Measurements from ENCODE around the gene MS4A2.

Gene MS4A2

DNA sequence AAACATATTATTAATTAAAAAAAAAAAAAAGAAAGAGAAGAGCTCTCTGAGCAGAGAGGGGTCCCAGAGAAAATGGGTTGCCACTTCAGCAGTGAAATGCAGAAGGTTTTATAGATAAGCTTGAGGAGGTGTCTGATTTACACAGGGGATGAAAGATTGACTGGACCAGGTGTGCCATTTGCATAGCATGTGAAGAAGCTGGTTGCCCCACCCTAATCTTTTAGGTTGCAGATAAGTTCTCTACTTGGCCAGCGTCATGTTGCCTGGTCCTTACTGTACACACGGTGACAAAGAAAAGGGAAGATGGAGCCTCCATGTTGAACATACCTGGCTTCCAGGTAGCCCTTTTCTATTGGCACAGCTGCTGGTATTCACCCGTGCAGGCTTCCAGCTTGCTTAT is 41.4 kb downstream of the MS4A2 start:
- in situ Hi-C loops (cut with HindIII; ENCODE audit: low pct_ligation_motif_present, low sequenced_read_pairs), result no loop called here
- TF ChIP-seq, protein P1, sequence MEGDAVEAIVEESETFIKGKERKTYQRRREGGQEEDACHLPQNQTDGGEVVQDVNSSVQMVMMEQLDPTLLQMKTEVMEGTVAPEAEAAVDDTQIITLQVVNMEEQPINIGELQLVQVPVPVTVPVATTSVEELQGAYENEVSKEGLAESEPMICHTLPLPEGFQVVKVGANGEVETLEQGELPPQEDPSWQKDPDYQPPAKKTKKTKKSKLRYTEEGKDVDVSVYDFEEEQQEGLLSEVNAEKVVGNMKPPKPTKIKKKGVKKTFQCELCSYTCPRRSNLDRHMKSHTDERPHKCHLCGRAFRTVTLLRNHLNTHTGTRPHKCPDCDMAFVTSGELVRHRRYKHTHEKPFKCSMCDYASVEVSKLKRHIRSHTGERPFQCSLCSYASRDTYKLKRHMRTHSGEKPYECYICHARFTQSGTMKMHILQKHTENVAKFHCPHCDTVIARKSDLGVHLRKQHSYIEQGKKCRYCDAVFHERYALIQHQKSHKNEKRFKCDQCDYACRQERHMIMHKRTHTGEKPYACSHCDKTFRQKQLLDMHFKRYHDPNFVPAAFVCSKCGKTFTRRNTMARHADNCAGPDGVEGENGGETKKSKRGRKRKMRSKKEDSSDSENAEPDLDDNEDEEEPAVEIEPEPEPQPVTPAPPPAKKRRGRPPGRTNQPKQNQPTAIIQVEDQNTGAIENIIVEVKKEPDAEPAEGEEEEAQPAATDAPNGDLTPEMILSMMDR (IDR thresholded peaks at IDR 0.05; ENCODE audit: low read depth, low read length, missing control alignments), result no peak
- Histone ChIP-seq H3K4me3 (ENCODE audit: low read depth, low read length) (no peak overlapping the region), H3K36me3 (replicated peaks) (no peaks in the 10 kb centered on the region), H3K27me3 (replicated peaks) (no peaks in the 10 kb centered on the region), H3K27ac (no peak overlapping the region)
- no peak for DNase-seq

DNA sequence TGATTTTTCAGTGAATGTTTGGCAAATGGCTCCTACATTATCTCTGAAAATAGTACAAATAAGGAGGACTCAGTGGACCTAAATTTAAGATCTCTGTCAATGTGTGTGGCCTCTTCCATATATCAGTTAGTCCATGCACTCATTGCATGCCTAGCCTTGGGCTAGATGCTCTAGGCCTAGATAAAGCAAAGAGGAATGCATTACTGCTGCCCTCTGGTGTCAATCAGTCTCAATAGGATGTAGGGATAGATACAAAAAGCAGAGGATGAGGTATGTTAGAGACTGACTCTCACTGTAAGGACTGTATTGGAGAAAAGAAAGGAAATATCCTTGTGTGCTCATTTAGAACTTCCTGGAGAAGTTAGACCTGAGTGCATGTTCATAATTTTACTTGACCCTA is 42.0 kb downstream of the MS4A2 start:
- peak; percentile 31 for DNase-seq
- Histone ChIP-seq H3K36me3 (replicated peaks) (no peaks in the 10 kb centered on the region), H3K4me3 (ENCODE audit: low read depth, low read length) (no peak overlapping the region), H3K27me3 (replicated peaks) (no peaks in the 10 kb centered on the region), H3K27ac (no peak overlapping the region)
- TF ChIP-seq, protein P1 (IDR thresholded peaks at IDR 0.05; ENCODE audit: low read depth, low read length, missing control alignments), result peak; percentile 48
- in situ Hi-C loops (cut with HindIII; ENCODE audit: low pct_ligation_motif_present, low sequenced_read_pairs), result no loop called here

DNA sequence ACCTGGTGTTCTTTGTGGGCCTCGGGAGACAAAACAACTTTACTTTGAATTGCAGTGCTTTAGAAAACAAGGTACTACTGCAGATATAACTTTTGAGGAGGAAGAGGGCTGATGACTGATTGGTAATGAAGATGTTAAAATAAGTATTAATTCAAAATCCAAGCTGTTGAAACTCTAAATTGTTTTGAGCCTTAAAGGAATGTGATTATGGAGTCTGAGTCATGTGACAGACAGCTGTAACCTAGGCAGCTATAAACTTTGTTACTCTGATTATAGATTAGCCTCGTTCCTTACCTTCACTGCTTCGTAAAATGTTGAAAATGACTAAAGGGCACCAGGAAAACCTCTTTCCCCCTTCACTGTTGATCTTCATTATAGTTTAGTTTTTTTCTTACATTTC is 43.4 kb downstream of the MS4A2 start:
- H3K4me3 ChIP-seq (ENCODE audit: low read depth, low read length), result no peak overlapping the region
- H3K27me3 ChIP-seq (replicated peaks), result no peaks in the 10 kb centered on the region
- in situ Hi-C loops (cut with HindIII; ENCODE audit: low pct_ligation_motif_present, low sequenced_read_pairs), result no loop called here
- no peak for DNase-seq
- H3K36me3 ChIP-seq (replicated peaks), result no peaks in the 10 kb centered on the region
- no peak overlapping the region for H3K27ac ChIP-seq
- TF ChIP-seq, protein P1 (IDR thresholded peaks at IDR 0.05; ENCODE audit: low read depth, low read length, missing control alignments), result no peak

DNA sequence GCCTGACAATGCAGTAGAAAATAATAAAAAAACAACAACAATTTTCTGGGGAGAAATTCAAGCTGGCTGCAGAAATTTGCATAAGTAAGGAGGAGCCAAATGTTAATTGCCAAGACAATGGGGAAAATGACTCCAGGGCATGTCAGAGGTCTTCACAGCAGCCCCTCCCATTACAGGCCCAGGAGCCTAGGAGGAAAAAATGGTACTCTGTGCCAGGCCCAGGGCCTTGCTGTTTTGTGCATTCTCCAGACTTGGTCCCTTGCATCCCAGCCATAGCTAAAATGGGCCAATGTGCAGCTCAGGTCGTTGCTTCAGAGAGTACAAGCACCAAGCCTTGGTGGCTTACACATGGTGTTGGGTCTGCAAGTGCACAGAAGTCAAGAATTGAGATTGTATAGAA is 45.5 kb downstream of the MS4A2 start:
- no peaks in the 10 kb centered on the region for H3K27me3 ChIP-seq (replicated peaks)
- no peak overlapping the region for H3K4me3 ChIP-seq (ENCODE audit: low read depth, low read length)
- in situ Hi-C loops (cut with HindIII; ENCODE audit: low pct_ligation_motif_present, low sequenced_read_pairs), result no loop called here
- DNase-seq, result no peak
- H3K27ac ChIP-seq, result no peak overlapping the region
- TF ChIP-seq, protein P1 (IDR thresholded peaks at IDR 0.05; ENCODE audit: low read depth, low read length, missing control alignments), result no peak
- H3K36me3 ChIP-seq (replicated peaks), result no peaks in the 10 kb centered on the region

DNA sequence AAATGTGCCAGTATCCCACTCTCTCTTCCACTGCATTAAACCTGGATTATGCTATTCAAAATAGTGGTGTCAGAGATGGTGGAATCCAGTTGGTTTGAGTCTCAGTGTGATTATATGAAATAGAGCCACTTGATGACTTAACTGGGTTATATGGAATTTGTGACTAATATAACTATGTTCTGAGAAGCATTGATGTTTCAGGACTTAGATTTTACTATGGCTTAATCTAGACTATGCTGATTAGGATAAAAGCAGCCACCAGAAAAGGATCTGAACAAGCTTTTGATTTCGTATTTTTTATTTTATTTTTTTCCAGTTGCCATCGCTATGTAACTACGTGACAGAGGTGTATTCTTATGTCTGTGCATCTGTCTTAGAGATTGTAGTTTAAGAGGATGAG is 55.3 kb downstream of the MS4A2 start:
- Histone ChIP-seq H3K36me3 (replicated peaks) (no peaks in the 10 kb centered on the region), H3K27me3 (replicated peaks) (no peaks in the 10 kb centered on the region), H3K4me3 (ENCODE audit: low read depth, low read length) (no peak overlapping the region), H3K27ac (no peak overlapping the region)
- in situ Hi-C loops (cut with HindIII; ENCODE audit: low pct_ligation_motif_present, low sequenced_read_pairs), result no loop called here
- TF ChIP-seq, protein P1 (IDR thresholded peaks at IDR 0.05; ENCODE audit: low read depth, low read length, missing control alignments), result no peak
- DNase-seq, result no peak

DNA sequence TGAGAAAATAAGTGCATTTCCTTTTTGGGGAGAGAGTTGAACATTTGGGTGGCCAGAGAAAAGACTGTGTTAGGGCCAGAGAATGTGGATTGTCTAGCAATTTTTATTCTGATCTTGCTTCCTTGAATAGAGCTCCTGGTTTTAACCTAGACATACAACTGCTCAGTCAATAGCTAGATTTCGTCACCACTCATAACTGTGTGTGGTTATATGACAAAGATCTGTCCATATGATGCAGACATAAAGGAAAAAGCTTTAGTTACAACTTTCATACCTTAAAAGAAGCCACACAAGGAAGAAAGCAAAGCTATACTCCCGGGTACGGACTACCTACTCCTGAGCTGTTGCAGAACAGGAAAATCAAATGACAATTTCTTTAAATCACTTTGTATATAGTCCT is 57.2 kb downstream of the MS4A2 start:
- no peaks in the 10 kb centered on the region for H3K27me3 ChIP-seq (replicated peaks)
- H3K36me3 ChIP-seq (replicated peaks), result no peaks in the 10 kb centered on the region
- no peak overlapping the region for H3K4me3 ChIP-seq (ENCODE audit: low read depth, low read length)
- in situ Hi-C loops (cut with HindIII; ENCODE audit: low pct_ligation_motif_present, low sequenced_read_pairs), result no loop called here
- no peak overlapping the region for H3K27ac ChIP-seq
- TF ChIP-seq, protein P1 (IDR thresholded peaks at IDR 0.05; ENCODE audit: low read depth, low read length, missing control alignments), result no peak
- no peak for DNase-seq

All from brain microvascular endothelial cell (primary cell).